HepG2 (cell line): ENCODE measurements around the gene NEDD4L. TPM values are rescaled to one million over a fixed set of nuclear protein-coding genes. Genes with fewer than 3 reads are reported as not detected.
A peak's percentile ranks its signal among the peaks of the same experiment; 100 is the strongest.

Source experiments
- ATAC-seq: fragments of 200-7000 bp; cut with Tn5 transposase; 3 replicates; pipeline ENCODE4 v1.9.1; 2020; ENCODE audit warnings: mild to moderate bottlenecking, moderate library complexity
- BruUV-seq: library from RNA; stranded (reverse); fragments of 400-500 nt; replicated peaks from 2 replicates; lab custom pipeline; 2021; lab: Mats Ljungman, UMichigan
- CTCF ChIA-PET: fragments of 300-600 bp; formaldehyde crosslinking; extraction: SDS; loops from one replicate; lab custom pipeline; 2021; ENCODE audit warnings: low total read pairs, inconsistent platforms, low intra/inter-chr PET ratio; lab: Yijun Ruan, JAX
- POLR2A ChIA-PET: fragments of 350-600 bp; sonication (Branson Sonifier 250); formaldehyde crosslinking; loops from one replicate; lab custom pipeline; 2020; ENCODE audit warnings: antibody characterized with exemption, inconsistent platforms; lab: Yijun Ruan, JAX
- DNase-seq: peaks from one replicate; pipeline ENCODE4 v3.0.0-alpha.2; 2015; ENCODE audit warnings: low spot score
- FAIRE-seq: peaks from 3 replicates; lab custom pipeline; 2011; peaks lifted over from hg19 to GRCh38; lab: Jason Lieb, UNC
- H2AFZ ChIP-seq: one replicate; pipeline ENCODE4 v1.6.1; 2011; ENCODE audit warnings: low read length, inconsistent platforms
- H3K27ac ChIP-seq: fragments of 300-600 bp; 3 replicates; pipeline ENCODE4 v1.8.0; 2011; ENCODE audit warnings: mixed run types, mild to moderate bottlenecking, mixed read lengths, low read length, inconsistent platforms; ENCODE audit not compliant: insufficient read depth; ENCODE audit errors: extremely low read length
- H3K27me3 ChIP-seq, 2 experiments: fragments of 200-600 bp in 1 of 2; 2 replicates in 1 of 2; 3 replicates in 1 of 2; pipeline versions ENCODE4 v1.6.0 to v1.8.0; 2011; ENCODE audit warnings: low read length in 2 of 2, mild to moderate bottlenecking in 2 of 2, moderate library complexity in 2 of 2, inconsistent platforms in 1 of 2; ENCODE audit not compliant: insufficient read depth in 2 of 2, control insufficient read depth in 1 of 2
- H3K36me3 ChIP-seq, 2 experiments: fragments of 200-600 bp in 1 of 2; replicated peaks in 1 of 2; 2 replicates in 1 of 2; 3 replicates in 1 of 2; pipeline versions ENCODE4 v1.5.1 to v1.8.0; 2011; ENCODE audit warnings: low read length in 2 of 2, inconsistent platforms in 1 of 2; ENCODE audit not compliant: insufficient read depth in 2 of 2, control insufficient read depth in 1 of 2
- H3K4me1 ChIP-seq: 2 replicates; pipeline ENCODE4 v1.5.1; 2012; ENCODE audit warnings: low read length, inconsistent platforms; ENCODE audit not compliant: insufficient read depth
- H3K4me2 ChIP-seq: 2 replicates; pipeline ENCODE4 v1.6.0; 2011; ENCODE audit warnings: low read depth, low read length, inconsistent platforms
- H3K4me3 ChIP-seq, 3 experiments: fragments of 200-600 bp in 1 of 3; sonication (generic), shearing (Covaris generic) in 1 of 3; replicated peaks in 1 of 3; 2 replicates each; pipeline ENCODE4 v1.5.1; 2011 to 2016; ENCODE audit warnings: low read length in 3 of 3, inconsistent platforms in 2 of 3, low read depth in 2 of 3, mild to moderate bottlenecking in 2 of 3, control low read depth in 1 of 3, mixed read lengths in 1 of 3; ENCODE audit not compliant: insufficient read depth in 1 of 3
- H3K79me2 ChIP-seq: one replicate; pipeline ENCODE4 v1.6.1; 2011; ENCODE audit warnings: low read length, inconsistent platforms; ENCODE audit not compliant: insufficient read depth
- H3K9ac ChIP-seq: 2 replicates; pipeline ENCODE4 v1.6.0; 2011; ENCODE audit warnings: mild to moderate bottlenecking, low read depth, low read length, inconsistent platforms; ENCODE audit not compliant: insufficient read depth
- H3K9me3 ChIP-seq: 2 replicates; pipeline ENCODE4 v1.5.1; 2012; ENCODE audit warnings: mild to moderate bottlenecking, low read length
- H4K20me1 ChIP-seq: 2 replicates; pipeline ENCODE4 v1.6.0; 2011; ENCODE audit warnings: inconsistent platforms, mild to moderate bottlenecking, low read length, moderate library complexity; ENCODE audit not compliant: insufficient read depth
- DPF2 ChIP-seq: sonication (generic); formaldehyde crosslinking; IDR thresholded peaks from 2 replicates; pipeline ENCODE4 v1.4.0; 2020; ENCODE audit warnings: mild to moderate bottlenecking, low read depth, missing genetic modification reagents, borderline replicate concordance
- FOSL2 ChIP-seq: sonication (generic); formaldehyde crosslinking; IDR thresholded peaks from 2 replicates; pipeline ENCODE4 v1.4.0; 2020; ENCODE audit warnings: missing genetic modification reagents
- FOXC1 ChIP-seq: sonication (generic); formaldehyde crosslinking; IDR thresholded peaks from 2 replicates; pipeline ENCODE4 v1.8.0; 2022; ENCODE audit warnings: mild to moderate bottlenecking, missing genetic modification reagents, borderline replicate concordance
- NR2F6 ChIP-seq, 2 experiments: IDR thresholded peaks; 2 replicates each; pipeline ENCODE4 v1.6.1; 2016; ENCODE audit warnings: antibody characterized with exemption in 1 of 2, mild to moderate bottlenecking in 1 of 2
- POGZ ChIP-seq: sonication (generic); formaldehyde crosslinking; IDR thresholded peaks from 2 replicates; pipeline ENCODE4 v1.4.0; 2020; ENCODE audit warnings: mild to moderate bottlenecking, missing genetic modification reagents
- SAFB2 ChIP-seq: sonication (generic); formaldehyde crosslinking; IDR thresholded peaks from 2 replicates; pipeline ENCODE4 v1.5.1; 2020; ENCODE audit warnings: missing genetic modification reagents, low read depth, mild to moderate bottlenecking, borderline replicate concordance
- SALL1 ChIP-seq: sonication (generic); formaldehyde crosslinking; IDR thresholded peaks from 2 replicates; pipeline ENCODE4 v1.8.0; 2022; ENCODE audit warnings: mild to moderate bottlenecking, missing genetic modification reagents
- SAP130 ChIP-seq: IDR thresholded peaks from 2 replicates; pipeline ENCODE4 v1.6.1; 2016; ENCODE audit warnings: low read depth
- ZNF570 ChIP-seq: sonication (generic); formaldehyde crosslinking; IDR thresholded peaks from 2 replicates; pipeline ENCODE4 v1.4.0; 2020; ENCODE audit warnings: mild to moderate bottlenecking, missing genetic modification reagents, borderline replicate concordance
- ZNF766 ChIP-seq: sonication (generic); formaldehyde crosslinking; IDR thresholded peaks from 2 replicates; pipeline ENCODE4 v1.5.0; 2020; ENCODE audit warnings: missing genetic modification reagents, borderline replicate concordance
- WGBS: methylation state at CpG from one replicate; pipeline ENCODE4 v1.1.6; 2017; ENCODE audit warnings: low lambda C conversion rate; 5-methylcytosine and 5-hydroxymethylcytosine counted together
- in situ Hi-C: cut with HindIII; loops from 2 replicates; pipeline ENCODE4 v1.10.0; 2017; ENCODE audit warnings: low pct_unique_long_range_greater_than_20kb; ENCODE audit not compliant: extremely low pct_ligation_motif_present
- intact Hi-C: fragments of 100-400 bp; cut with micrococcal nuclease; formaldehyde crosslinking; loops from one replicate; pipeline ENCODE4 v1.10.0; 2022; ENCODE audit not compliant: unreplicated experiment
- polyA plus RNA-seq, 8 experiments: library from polyadenylated mRNA; depleted of rRNA in 3 of 8; stranded (reverse) in 7 of 8; unstranded in 1 of 8; fragments of >200 nt; fragmentation: Illumina TruSeq in 4 of 8; extraction: Trizol in 4 of 8; gene quantifications; 2 replicates each; pipeline versions ENCODE4 v1.2.1 to v1.2.3, GENCODE V29; 2011 to 2016; ENCODE audit warnings: low read depth in 4 of 8, missing spikeins in 1 of 8, mixed read lengths in 1 of 8; ENCODE audit not compliant: insufficient read depth in 1 of 8
- total RNA-seq, 5 experiments: library from RNA; depleted of rRNA; stranded (reverse); fragments of >200 nt; fragmentation: Illumina TruSeq; extraction: Trizol; gene quantifications; 2 replicates each; pipeline ENCODE4 v1.2.3, GENCODE V29; 2016; ENCODE audit warnings: low read depth in 1 of 5
- TF ChIP-seq, protein P1 (sequence below): IDR thresholded peaks from 2 replicates; pipeline ENCODE4 v1.4.0; 2020; ENCODE audit warnings: mild to moderate bottlenecking, missing genetic modification reagents

Gene NEDD4L
- total and polyA plus RNA-seq, 2 of the 13 experiments (the other 11 are each of a cell fraction or from before 2014, with no cell fraction given), result 168 to 390 TPM

DNA sequence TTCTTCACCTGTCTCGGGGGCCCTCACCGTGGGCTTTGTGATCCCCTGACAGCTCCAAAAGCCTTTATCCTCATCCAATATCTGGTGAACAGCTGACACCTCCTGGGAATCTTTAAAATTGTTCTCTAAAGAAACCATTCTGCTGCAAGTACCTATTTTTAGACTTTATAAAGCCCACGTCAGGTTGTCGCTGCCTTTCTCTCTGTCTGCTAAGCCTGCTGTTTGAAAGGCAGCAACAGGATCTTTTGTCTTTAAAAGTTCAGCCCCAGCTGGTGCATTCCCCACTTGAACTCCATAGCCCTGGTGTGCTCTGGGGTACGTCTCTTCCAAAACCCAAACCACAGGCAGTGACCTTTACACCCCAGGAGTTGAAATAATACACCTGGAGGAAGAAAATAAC lies 145.0 kb downstream of the NEDD4L start:
- H3K79me2 ChIP-seq, result peaks cover 3% of the 10 kb centered on the region
- DNase-seq, result no peak
- no peaks in the 10 kb centered on the region for H3K27me3 ChIP-seq
- no peak for ATAC-seq
- in situ Hi-C loops, result no loop called here
- peaks cover 26% of the 10 kb centered on the region for H3K4me1 ChIP-seq
- 89% methylated on average over 5 of the region's 5 CpGs for WGBS
- no peak overlapping the region for H2AFZ ChIP-seq
- intact Hi-C loops, result no loop called here
- TF ChIP-seq ZNF570 (no peak), SALL1 (no peak), SAFB2 (no peak)
- H3K4me2 ChIP-seq, result no peak overlapping the region
- H3K4me3 ChIP-seq, result no peak overlapping the region
- no peaks in the 10 kb centered on the region for H4K20me1 ChIP-seq
- no peak overlapping the region for H3K9ac ChIP-seq
- ChIA-PET POLR2A (no interaction called here), CTCF (no interaction called here)
- H3K27ac ChIP-seq, result no peak overlapping the region
- H3K9me3 ChIP-seq, result no peaks in the 10 kb centered on the region
- H3K36me3 ChIP-seq, result no peaks in the 10 kb centered on the region
- no TSS peak for BruUV-seq
- no peak for FAIRE-seq

DNA sequence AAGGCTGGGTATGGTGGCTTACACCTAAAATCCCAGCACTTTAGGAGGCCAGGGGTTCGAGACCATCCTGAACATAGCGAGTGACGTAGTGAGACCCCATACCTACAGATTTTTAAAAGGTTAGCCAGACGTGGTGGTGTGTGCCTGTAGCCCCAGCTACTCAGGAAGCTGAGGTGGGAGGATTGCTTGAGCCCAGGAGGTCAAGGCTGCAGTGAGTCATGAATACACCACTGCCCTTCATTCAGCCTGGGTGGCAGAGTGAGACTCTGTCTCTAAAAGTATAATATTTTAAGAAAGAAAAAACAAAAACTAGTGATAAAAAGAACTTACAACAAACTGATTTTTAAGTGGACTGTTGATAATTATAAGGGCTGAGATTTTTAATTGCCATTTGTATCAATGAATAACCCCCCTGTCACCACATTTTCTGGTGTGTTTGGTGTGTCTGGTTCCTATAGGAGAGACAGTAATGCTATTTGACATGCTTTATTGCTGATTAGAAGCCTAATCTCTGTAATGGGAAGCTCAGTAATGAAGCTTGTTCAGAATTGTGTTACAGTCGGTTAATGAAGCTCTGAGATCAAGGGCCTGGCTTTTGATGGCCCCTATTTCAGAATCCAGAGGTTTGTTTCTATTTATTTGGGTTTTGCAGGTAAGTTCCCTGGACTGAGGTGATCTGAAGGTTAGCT lies 147.0 kb downstream of the NEDD4L start:
- CTCF ChIA-PET, result no interaction called here
- no peak for TF ChIP-seq DPF2 (CRISPR knock-in tag)
- no peak for TF ChIP-seq ZNF766 (CRISPR knock-in tag)
- peak; percentile 19; the same call in 1 of the 2 replicates for TF ChIP-seq SAP130 (CRISPR knock-in tag)
- peak; percentile 50; the same call in 1 of the 2 replicates for TF ChIP-seq NR2F6 (IDR thresholded peaks at IDR 0.05)
- peak; percentile 73 for TF ChIP-seq NR2F6 (CRISPR knock-in tag; IDR thresholded peaks at IDR 0.05)
- no peak for TF ChIP-seq POGZ (CRISPR knock-in tag)
- no peak for TF ChIP-seq FOXC1 (CRISPR knock-in tag)
- peak; percentile 82 for TF ChIP-seq FOSL2 (CRISPR knock-in tag)
- TF ChIP-seq, protein P1, sequence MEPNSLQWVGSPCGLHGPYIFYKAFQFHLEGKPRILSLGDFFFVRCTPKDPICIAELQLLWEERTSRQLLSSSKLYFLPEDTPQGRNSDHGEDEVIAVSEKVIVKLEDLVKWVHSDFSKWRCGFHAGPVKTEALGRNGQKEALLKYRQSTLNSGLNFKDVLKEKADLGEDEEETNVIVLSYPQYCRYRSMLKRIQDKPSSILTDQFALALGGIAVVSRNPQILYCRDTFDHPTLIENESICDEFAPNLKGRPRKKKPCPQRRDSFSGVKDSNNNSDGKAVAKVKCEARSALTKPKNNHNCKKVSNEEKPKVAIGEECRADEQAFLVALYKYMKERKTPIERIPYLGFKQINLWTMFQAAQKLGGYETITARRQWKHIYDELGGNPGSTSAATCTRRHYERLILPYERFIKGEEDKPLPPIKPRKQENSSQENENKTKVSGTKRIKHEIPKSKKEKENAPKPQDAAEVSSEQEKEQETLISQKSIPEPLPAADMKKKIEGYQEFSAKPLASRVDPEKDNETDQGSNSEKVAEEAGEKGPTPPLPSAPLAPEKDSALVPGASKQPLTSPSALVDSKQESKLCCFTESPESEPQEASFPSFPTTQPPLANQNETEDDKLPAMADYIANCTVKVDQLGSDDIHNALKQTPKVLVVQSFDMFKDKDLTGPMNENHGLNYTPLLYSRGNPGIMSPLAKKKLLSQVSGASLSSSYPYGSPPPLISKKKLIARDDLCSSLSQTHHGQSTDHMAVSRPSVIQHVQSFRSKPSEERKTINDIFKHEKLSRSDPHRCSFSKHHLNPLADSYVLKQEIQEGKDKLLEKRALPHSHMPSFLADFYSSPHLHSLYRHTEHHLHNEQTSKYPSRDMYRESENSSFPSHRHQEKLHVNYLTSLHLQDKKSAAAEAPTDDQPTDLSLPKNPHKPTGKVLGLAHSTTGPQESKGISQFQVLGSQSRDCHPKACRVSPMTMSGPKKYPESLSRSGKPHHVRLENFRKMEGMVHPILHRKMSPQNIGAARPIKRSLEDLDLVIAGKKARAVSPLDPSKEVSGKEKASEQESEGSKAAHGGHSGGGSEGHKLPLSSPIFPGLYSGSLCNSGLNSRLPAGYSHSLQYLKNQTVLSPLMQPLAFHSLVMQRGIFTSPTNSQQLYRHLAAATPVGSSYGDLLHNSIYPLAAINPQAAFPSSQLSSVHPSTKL (CRISPR knock-in tag), result peak; percentile 23; the same call in 1 of the 2 replicates

More for the DNA sequence above, 147.0 kb downstream of the NEDD4L start:
- FAIRE-seq (no peak), ATAC-seq (peak; percentile 74), DNase-seq (no peak)
- no peak overlapping the region for H3K4me3 ChIP-seq
- H3K79me2 ChIP-seq, result peaks cover 3% of the 10 kb centered on the region
- no peak overlapping the region for H2AFZ ChIP-seq
- POLR2A ChIA-PET, result no interaction called here
- BruUV-seq, result no TSS peak
- WGBS, result 57% methylated on average over 4 of the region's 5 CpGs
- no peaks in the 10 kb centered on the region for H4K20me1 ChIP-seq
- no peak overlapping the region for H3K9ac ChIP-seq
- no peak overlapping the region for H3K4me2 ChIP-seq
- no peak overlapping the region for H3K27ac ChIP-seq
- peaks cover 26% of the 10 kb centered on the region for H3K4me1 ChIP-seq
- H3K9me3 ChIP-seq, result no peaks in the 10 kb centered on the region
- in situ Hi-C loops, result no loop called here
- intact Hi-C loops, result no loop called here
- H3K27me3 ChIP-seq, result no peaks in the 10 kb centered on the region
- H3K36me3 ChIP-seq, result no peaks in the 10 kb centered on the region
